Naive thymus-derived CD4-positive, alpha-beta T cell (primary cell): ENCODE measurements around the gene PIK3IP1. TPM values are rescaled to one million over a fixed set of nuclear protein-coding genes. Genes with fewer than 3 reads are reported as not detected.

Experiments
- ATAC-seq: fragments of 150-1000 bp; cut with Tn5 transposase; 2 replicates; pipeline ENCODE4 v1.10.0; 2021; ENCODE audit warnings: mild to moderate bottlenecking, moderate library complexity
- CTCF ChIA-PET: fragments of 350-600 bp; sonication (Branson Sonifier 250); formaldehyde crosslinking; loops from one replicate; lab custom pipeline; 2021; ENCODE audit warnings: antibody characterized with exemption; lab: Charles Lee
- POLR2A ChIA-PET: fragments of 350-600 bp; sonication (Branson Sonifier 250); formaldehyde crosslinking; loops from one replicate; lab custom pipeline; 2021; ENCODE audit warnings: antibody characterized with exemption, inconsistent platforms; lab: Charles Lee
- DNase-seq, 9 donors: peaks; one replicate each; pipeline versions ENCODE4 v3.0.0 to v3.0.0-alpha.2; 2020 to 2022; ENCODE audit warnings: mixed read lengths in 1 of 9
- H3K27ac ChIP-seq: one replicate; pipeline ENCODE4 v1.7.0; 2013; ENCODE audit warnings: mild to moderate bottlenecking, low read depth, low read length, moderate library complexity
- H3K27me3 ChIP-seq, 2 donors: one replicate each; pipeline ENCODE4 v1.7.0; 2013; ENCODE audit warnings: low read length in 2 of 2, mild to moderate bottlenecking in 2 of 2, moderate library complexity in 2 of 2; ENCODE audit not compliant: control insufficient read depth in 2 of 2, insufficient read depth in 2 of 2
- H3K36me3 ChIP-seq, 3 experiments: 1 replicate in 2 of 3; 2 replicates in 1 of 3; pipeline ENCODE4 v1.7.0; 2013; ENCODE audit warnings: low read length in 3 of 3, mild to moderate bottlenecking in 3 of 3, moderate library complexity in 1 of 3; ENCODE audit not compliant: insufficient read depth in 3 of 3, control insufficient read depth in 2 of 3
- H3K4me1 ChIP-seq, 2 donors: one replicate each; pipeline ENCODE4 v1.7.0; 2013; ENCODE audit warnings: low read length in 2 of 2, mild to moderate bottlenecking in 2 of 2, moderate library complexity in 1 of 2; ENCODE audit not compliant: control insufficient read depth in 2 of 2, insufficient read depth in 2 of 2
- H3K4me3 ChIP-seq: 2 replicates; pipeline ENCODE4 v1.7.0; 2013; ENCODE audit warnings: mild to moderate bottlenecking, low read length
- H3K9me3 ChIP-seq, 3 experiments: 1 replicate in 2 of 3; 2 replicates in 1 of 3; pipeline ENCODE4 v1.7.0; 2013; ENCODE audit warnings: low read length in 3 of 3; ENCODE audit not compliant: control insufficient read depth in 2 of 3
- H3K27ac Mint-ChIP-seq, 9 donors: one replicate each; pipeline ENCODE4 v1.8.0; 2020 to 2022; ENCODE audit warnings: mixed read lengths in 9 of 9, mild to moderate bottlenecking in 8 of 9, moderate library complexity in 5 of 9, inconsistent platforms in 2 of 9
- H3K27me3 Mint-ChIP-seq, 5 donors: one replicate each; pipeline ENCODE4 v1.8.0; 2021 to 2022; ENCODE audit warnings: mixed read lengths in 5 of 5, mild to moderate bottlenecking in 1 of 5
- H3K36me3 Mint-ChIP-seq, 5 donors: one replicate each; pipeline ENCODE4 v1.8.0; 2020 to 2022; ENCODE audit warnings: mixed read lengths in 5 of 5, mild to moderate bottlenecking in 3 of 5, inconsistent platforms in 1 of 5
- H3K4me1 Mint-ChIP-seq, 7 donors: one replicate each; pipeline ENCODE4 v1.8.0; 2020 to 2022; ENCODE audit warnings: mixed read lengths in 7 of 7, mild to moderate bottlenecking in 3 of 7, inconsistent platforms in 1 of 7
- H3K4me3 Mint-ChIP-seq, 10 donors: one replicate each; pipeline ENCODE4 v1.8.0; 2020 to 2022; ENCODE audit warnings: mild to moderate bottlenecking in 10 of 10, mixed read lengths in 10 of 10, moderate library complexity in 6 of 10, inconsistent platforms in 2 of 10
- H3K9me3 Mint-ChIP-seq, 11 donors: one replicate each; pipeline ENCODE4 v1.8.0; 2020 to 2022; ENCODE audit warnings: mixed read lengths in 11 of 11, mild to moderate bottlenecking in 4 of 11, inconsistent platforms in 1 of 11, moderate library complexity in 1 of 11
- intact Hi-C, 2 donors: fragments of 100-400 bp; cut with micrococcal nuclease; formaldehyde crosslinking; loops; one replicate each; pipeline ENCODE4 v1.15.1; 2023
- polyA plus RNA-seq, 2 donors: library from polyadenylated mRNA; unstranded; fragments of 300-500 nt; fragmentation: Illumina TruSeq; gene quantifications; one replicate each; pipeline ENCODE4 v1.2.3, GENCODE V29; 2021
- total RNA-seq, 6 experiments: library from RNA in 5 of 6; stranded (reverse) in 5 of 6; gene quantifications; 1 replicate in 5 of 6; 2 replicates in 1 of 6; pipeline ENCODE4 v1.2.3 and lab custom pipeline; 2021 to 2026

PIK3IP1 gene
- total and polyA plus RNA-seq, 7 experiments from 2014 or later: 72.8 to 941 (median 606) TPM

DNA sequence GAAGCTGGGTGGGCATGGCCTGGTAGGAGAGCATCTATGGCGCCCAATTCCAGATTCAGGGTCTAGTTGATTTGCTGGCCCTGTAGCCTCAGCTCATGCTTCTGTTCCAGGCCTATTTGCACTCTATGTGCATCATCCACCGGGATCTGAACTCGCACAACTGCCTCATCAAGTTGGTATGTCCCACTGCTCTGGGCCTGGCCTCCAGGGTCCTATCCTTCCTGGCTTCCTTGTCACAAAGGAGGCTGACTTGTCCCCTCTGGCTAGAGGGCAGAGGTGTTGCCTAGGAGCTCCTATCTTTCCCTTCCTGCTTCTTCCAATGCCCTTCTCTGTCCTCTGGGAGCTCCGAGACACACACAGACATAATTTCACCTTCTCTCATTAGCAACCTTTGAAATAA is 21.3 kb downstream of the PIK3IP1 start:
- no peak for ATAC-seq
- no peaks in the 10 kb centered on the region for H3K27me3 Mint-ChIP-seq
- H3K9me3 Mint-ChIP-seq: peaks cover 0 to 3% (median 0%) of the 10 kb centered on the region in 11 donors
- peak overlapping the region in 1 of 10 donors; percentile 61 for H3K4me3 Mint-ChIP-seq
- Histone ChIP-seq H3K36me3 (peaks cover 4 to 33% (median 7%) of the 10 kb centered on the region in 3 experiments), H3K4me1 (peaks cover 0 to 51% of the 10 kb centered on the region in 2 donors), H3K9me3 (no peaks in the 10 kb centered on the region), H3K4me3 (no peak overlapping the region), H3K27me3 (no peaks in the 10 kb centered on the region), H3K27ac (peak overlapping the region; percentile 7)
- intact Hi-C loops: loop anchor here in 1 of 2 donors (5.0 kb wide), 1 partner anchor 189 kb away; the partner anchor contains the start of gene SMTN
- H3K36me3 Mint-ChIP-seq: peaks cover 4 to 40% (median 30%) of the 10 kb centered on the region in 5 donors
- POLR2A ChIA-PET: interaction anchor here (0.6 to 34.1 kb wide), 3 partner anchors 11 to 42 kb away, joined by 3 to 2331 read pairs (median 268); partner anchors contain the start of gene PIK3IP1
- H3K27ac Mint-ChIP-seq: peak overlapping the region in 8 of 9 donors; percentile 78 to 96 (median 88)
- no peak for DNase-seq
- peaks cover 22 to 75% (median 63%) of the 10 kb centered on the region in 7 donors for H3K4me1 Mint-ChIP-seq
- CTCF ChIA-PET: interaction anchor here (0.6 to 4.3 kb wide), 7 partner anchors 11 to 372 kb away, joined by 3 to 27 read pairs (median 4); partner anchors contain the start of gene LIMK2

DNA sequence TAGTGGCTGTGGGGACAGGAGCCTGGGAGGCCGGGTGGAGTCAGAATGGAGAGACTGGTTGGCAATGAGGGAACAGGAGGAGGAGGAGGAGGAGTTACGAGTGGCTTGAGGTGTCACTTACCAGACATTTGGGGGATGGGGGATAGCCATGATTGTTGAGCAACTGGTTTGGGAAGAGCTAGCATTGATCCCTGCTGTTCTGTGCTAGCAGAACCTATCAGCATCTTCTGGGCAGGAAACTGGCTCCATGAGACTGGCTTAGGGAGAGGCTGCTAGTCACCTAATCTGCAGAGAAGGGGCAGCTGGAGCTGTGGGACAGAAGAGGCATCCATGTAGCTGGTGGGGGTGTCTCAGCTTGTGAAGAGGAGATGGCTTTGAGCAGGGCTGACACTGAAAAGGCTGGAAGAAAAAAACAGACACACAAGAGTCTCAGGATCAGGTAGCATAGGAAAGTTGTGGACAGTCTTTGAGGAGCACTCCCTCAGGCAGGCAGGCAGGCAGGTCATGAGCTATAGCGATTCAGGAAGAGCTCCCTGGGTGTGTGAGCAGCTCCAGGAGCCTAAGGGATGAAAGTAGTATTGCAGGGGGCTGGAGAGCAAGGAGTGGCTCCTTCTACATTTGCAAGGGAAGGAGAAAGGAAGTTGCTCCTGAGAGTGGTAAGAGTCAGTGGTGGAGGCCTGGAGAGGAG is 22.3 kb downstream of the PIK3IP1 start:
- no peak for DNase-seq
- peak overlapping the region; percentile 70 to 93 (median 85) for H3K27ac Mint-ChIP-seq
- no peaks in the 10 kb centered on the region for H3K27me3 Mint-ChIP-seq
- Histone ChIP-seq H3K36me3 (peaks cover 0 to 35% (median 6%) of the 10 kb centered on the region in 3 experiments), H3K4me1 (peaks cover 0 to 41% of the 10 kb centered on the region in 2 donors), H3K27me3 (no peaks in the 10 kb centered on the region), H3K27ac (no peak overlapping the region), H3K9me3 (no peaks in the 10 kb centered on the region), H3K4me3 (no peak overlapping the region)
- ATAC-seq: no peak
- H3K4me1 Mint-ChIP-seq: peaks cover 19 to 66% (median 54%) of the 10 kb centered on the region in 7 donors
- POLR2A ChIA-PET: interaction anchor here (1.1 to 34.1 kb wide), 4 partner anchors 12 to 51 kb away, joined by 3 to 2331 read pairs (median 136); partner anchors contain the start of gene PIK3IP1
- intact Hi-C loops: loop anchor here in 1 of 2 donors (5.0 kb wide), 1 partner anchor 188 kb away; the partner anchor contains the start of gene SMTN
- H3K9me3 Mint-ChIP-seq: peaks cover 0 to 2% (median 0%) of the 10 kb centered on the region in 11 donors
- CTCF ChIA-PET: interaction anchor here (0.7 to 1.2 kb wide), 2 partner anchors 12 to 39 kb away, joined by 3 read pairs; no protein-coding TSS in a partner anchor
- peak overlapping the region in 4 of 10 donors; percentile 5 to 39 (median 24) for H3K4me3 Mint-ChIP-seq
- H3K36me3 Mint-ChIP-seq: peaks cover 4 to 38% (median 23%) of the 10 kb centered on the region in 5 donors

DNA sequence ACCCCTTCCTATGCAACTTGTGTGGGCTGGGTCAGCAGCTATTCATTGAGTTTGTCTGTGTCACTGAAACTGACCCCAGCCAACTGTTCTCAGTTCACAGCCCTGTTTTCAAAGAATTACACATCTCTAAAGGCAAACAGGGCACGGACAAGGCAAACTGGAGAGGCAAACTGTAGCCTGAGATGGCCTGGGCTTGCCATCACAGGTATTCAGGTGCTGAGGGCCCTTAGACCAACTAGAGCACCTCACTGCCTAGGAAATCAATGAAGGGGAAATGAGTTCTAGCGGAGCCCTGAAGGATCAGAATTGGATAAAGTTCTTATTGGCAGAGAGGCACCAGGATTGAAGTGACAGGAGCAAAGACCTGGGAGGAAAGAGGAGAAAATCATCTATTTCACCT is 24.0 kb downstream of the PIK3IP1 start:
- Histone ChIP-seq H3K27me3 (no peaks in the 10 kb centered on the region), H3K4me3 (no peak overlapping the region), H3K9me3 (no peaks in the 10 kb centered on the region), H3K36me3 (peaks cover 0 to 42% (median 0%) of the 10 kb centered on the region in 3 experiments), H3K27ac (no peak overlapping the region), H3K4me1 (peaks cover 0 to 25% of the 10 kb centered on the region in 2 donors)
- Mint-ChIP-seq H3K27ac (peak overlapping the region; percentile 43 to 93 (median 69)), H3K36me3 (peaks cover 0 to 35% (median 21%) of the 10 kb centered on the region in 5 donors), H3K9me3 (peaks cover 0 to 2% (median 0%) of the 10 kb centered on the region in 11 donors), H3K4me1 (peaks cover 16 to 48% (median 42%) of the 10 kb centered on the region in 7 donors), H3K27me3 (no peaks in the 10 kb centered on the region), H3K4me3 (no peak overlapping the region)
- DNase-seq (no peak), ATAC-seq (no peak)
- CTCF ChIA-PET: interaction anchor here (0.7 to 1.5 kb wide), 2 partner anchors 11 to 322 kb away, joined by 3 read pairs; no protein-coding TSS in a partner anchor
- POLR2A ChIA-PET: interaction anchor here (0.6 to 34.1 kb wide), 3 partner anchors 13 to 37 kb away, joined by 3 to 2331 read pairs (median 268); partner anchors contain the start of gene PIK3IP1
- intact Hi-C loops: no loop called here

DNA sequence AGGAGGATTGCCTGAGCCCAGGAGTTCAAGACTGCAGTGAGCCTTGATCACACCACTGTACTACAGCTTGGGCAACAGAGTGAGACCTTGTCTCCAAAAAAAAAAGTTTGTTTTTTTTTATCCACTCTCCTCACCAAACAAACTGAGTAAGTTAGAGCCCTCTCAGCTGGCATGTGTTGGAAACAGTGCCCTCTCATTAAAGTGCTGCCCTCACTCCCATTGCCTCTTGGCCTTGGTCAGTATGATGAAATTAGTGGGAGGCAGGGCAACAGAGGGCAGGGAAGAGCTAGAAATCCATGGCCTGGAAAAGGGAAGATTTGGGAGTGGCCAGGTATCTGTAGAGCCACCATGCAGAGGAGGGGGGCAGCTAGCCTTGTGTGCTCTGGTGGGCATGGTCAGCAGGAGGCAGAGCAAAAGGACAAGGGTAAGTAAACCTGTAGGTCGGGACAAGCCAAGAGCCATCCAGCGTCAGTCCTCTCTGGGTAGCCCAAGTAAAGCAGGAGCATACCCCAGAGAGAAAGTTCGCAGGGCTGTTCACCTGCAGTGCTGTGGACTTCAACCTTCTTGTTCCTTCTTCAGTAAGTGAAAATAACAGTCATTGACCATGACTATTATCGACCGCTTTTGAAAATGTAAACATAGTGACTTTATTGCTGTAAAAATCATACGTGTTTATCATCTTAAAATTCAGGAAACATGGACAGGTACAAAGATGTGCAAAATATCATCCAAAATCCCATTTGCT is 28.2 kb downstream of the PIK3IP1 start:
- POLR2A ChIA-PET: interaction anchor here (1.0 kb wide), 1 partner anchor 28 kb away, joined by 3 read pairs; the partner anchor contains the start of gene PIK3IP1

DNA sequence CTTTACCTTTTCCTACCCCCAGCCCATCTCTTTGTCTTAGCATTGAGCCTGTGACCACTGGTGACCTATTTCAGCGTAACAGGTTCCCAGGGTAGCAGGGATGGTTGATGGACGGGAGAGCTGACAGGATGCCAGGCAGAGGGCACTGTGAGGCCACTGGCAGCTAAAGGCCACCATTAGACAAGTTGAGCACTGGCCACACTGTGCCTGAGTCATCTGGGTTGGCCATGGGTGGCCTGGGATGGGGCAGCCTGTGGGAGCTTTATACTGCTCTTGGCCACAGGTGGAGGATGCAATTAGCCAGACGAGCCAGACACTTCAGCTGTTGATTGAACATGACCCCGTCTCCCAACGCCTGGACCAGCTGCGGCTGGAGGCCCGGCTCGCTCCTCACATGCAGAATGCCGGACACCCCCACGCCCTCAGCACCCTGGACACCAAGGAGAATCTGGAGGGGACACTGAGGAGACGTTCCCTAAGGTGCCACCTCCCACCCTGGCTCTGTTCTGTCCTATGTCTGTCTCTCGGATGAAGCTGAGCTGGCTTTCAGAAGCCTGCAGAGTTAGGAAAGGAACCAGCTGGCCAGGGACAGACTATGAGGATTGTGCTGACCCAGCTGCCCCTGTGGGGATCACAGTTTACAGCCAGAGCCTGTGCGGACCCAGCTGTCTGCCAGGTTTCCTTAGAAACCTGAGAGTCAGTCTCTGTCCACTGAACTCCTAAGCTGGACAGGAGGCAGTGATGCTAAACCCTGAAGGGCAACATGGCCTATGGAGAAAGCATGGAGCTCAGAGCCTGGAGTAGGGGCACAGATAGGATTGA is 29.8 kb downstream of the PIK3IP1 start:
- no peaks in the 10 kb centered on the region for H3K9me3 ChIP-seq
- H3K4me3 ChIP-seq: no peak overlapping the region
- Mint-ChIP-seq H3K27me3 (no peaks in the 10 kb centered on the region), H3K36me3 (peaks cover 19 to 60% (median 30%) of the 10 kb centered on the region in 5 donors), H3K27ac (peak overlapping the region in 3 of 9 donors; percentile 42 to 68 (median 60)), H3K9me3 (no peaks in the 10 kb centered on the region), H3K4me1 (peaks cover 0 to 13% (median 6%) of the 10 kb centered on the region in 7 donors), H3K4me3 (no peak overlapping the region)
- intact Hi-C loops: no loop called here
- H3K27me3 ChIP-seq: no peaks in the 10 kb centered on the region
- ChIA-PET POLR2A (interaction anchor here (0.6 to 1.0 kb wide), 3 partner anchors 9 to 21 kb away, joined by 3 read pairs; no protein-coding TSS in a partner anchor), CTCF (interaction anchor here (1.9 kb wide), 1 partner anchor 10 kb away, joined by 7 read pairs; no protein-coding TSS in a partner anchor)
- H3K36me3 ChIP-seq: peaks cover 0 to 76% (median 7%) of the 10 kb centered on the region in 3 experiments
- H3K27ac ChIP-seq: no peak overlapping the region
- no peak for DNase-seq
- no peak for ATAC-seq
- H3K4me1 ChIP-seq: no peaks in the 10 kb centered on the region

More for the DNA sequence above, 28.2 kb downstream of the PIK3IP1 start:
- peaks cover 0 to 76% (median 4%) of the 10 kb centered on the region in 3 experiments for H3K36me3 ChIP-seq
- ATAC-seq (no peak), DNase-seq (no peak)
- Mint-ChIP-seq H3K9me3 (no peaks in the 10 kb centered on the region), H3K27ac (peak overlapping the region in 3 of 9 donors; percentile 20 to 86 (median 42)), H3K36me3 (peaks cover 12 to 55% (median 32%) of the 10 kb centered on the region in 5 donors), H3K4me3 (no peak overlapping the region), H3K27me3 (no peaks in the 10 kb centered on the region), H3K4me1 (peaks cover 3 to 12% (median 5%) of the 10 kb centered on the region in 7 donors)
- H3K4me3 ChIP-seq: no peak overlapping the region
- CTCF ChIA-PET: interaction anchor here (0.7 kb wide), 1 partner anchor 39 kb away, joined by 3 read pairs; no protein-coding TSS in a partner anchor
- intact Hi-C loops: no loop called here
- H3K27me3 ChIP-seq: no peaks in the 10 kb centered on the region
- no peaks in the 10 kb centered on the region for H3K4me1 ChIP-seq
- no peaks in the 10 kb centered on the region for H3K9me3 ChIP-seq
- no peak overlapping the region for H3K27ac ChIP-seq
